ENCODE data around the gene CRYBG2. TPM values are rescaled to one million over a fixed set of nuclear protein-coding genes. Genes with fewer than 3 reads are reported as not detected.

CRYBG2 gene
- total RNA-seq, 1 donor from 2014 or later = 18.6 TPM

GRCh38 chr1:26281091-26281958 is 72.6 kb downstream of the CRYBG2 start:
- DNase-seq (ENCODE audit: low read depth) = no peak
- H3K36me3 ChIP-seq (ENCODE audit: control insufficient read depth, insufficient read depth, low read length) = no peaks in the 10 kb centered on the region

GRCh38 chr1:26280333-26281042 is 73.4 kb downstream of the CRYBG2 start:
- H3K4me3 ChIP-seq (ENCODE audit: low read depth, low read length) = peak overlapping the region; percentile 77
- DNase-seq (ENCODE audit: low read depth) = no peak
- no peak for TF ChIP-seq CTCF (IDR thresholded peaks at IDR 0.05; ENCODE audit: insufficient read depth, low read length, poor library complexity, severe bottlenecking)
- H3K27me3 ChIP-seq (ENCODE audit: control insufficient read depth, insufficient read depth, low read length) = no peaks in the 10 kb centered on the region
- no peaks in the 10 kb centered on the region for H3K36me3 ChIP-seq (ENCODE audit: control insufficient read depth, insufficient read depth, low read length)

More at GRCh38 chr1:26281091-26281958, 72.6 kb downstream of the CRYBG2 start:
- TF ChIP-seq CTCF (IDR thresholded peaks at IDR 0.05; ENCODE audit: insufficient read depth, low read length, poor library complexity, severe bottlenecking) = no peak
- no peaks in the 10 kb centered on the region for H3K27me3 ChIP-seq (ENCODE audit: control insufficient read depth, insufficient read depth, low read length)
- H3K4me3 ChIP-seq (ENCODE audit: low read depth, low read length) = peak overlapping the region; percentile 77

GRCh38 chr1:26279456-26280332 is 74.2 kb downstream of the CRYBG2 start, which contains the start of gene SH3BGRL3:
TSS of gene SH3BGRL3 (plus strand) at chr1:26280086. CDS start at chr1:26280156, 70 bp downstream.
- H3K4me3 ChIP-seq (ENCODE audit: low read depth, low read length) = peak within 1 kb of the TSS; percentile 77
- peak; percentile 67 for TF ChIP-seq CTCF (IDR thresholded peaks at IDR 0.05; ENCODE audit: insufficient read depth, low read length, poor library complexity, severe bottlenecking)
- DNase-seq (ENCODE audit: low read depth) = no peak
- H3K36me3 ChIP-seq (ENCODE audit: control insufficient read depth, insufficient read depth, low read length) = no peaks in the 10 kb centered on the region
- no peaks in the 10 kb centered on the region for H3K27me3 ChIP-seq (ENCODE audit: control insufficient read depth, insufficient read depth, low read length)

- DNase-seq (ENCODE audit: low read depth) = no peak
- Histone ChIP-seq H3K4me3 (ENCODE audit: low read depth, low read length) (peak overlapping the region; percentile 77), H3K36me3 (ENCODE audit: control insufficient read depth, insufficient read depth, low read length) (no peaks in the 10 kb centered on the region), H3K27me3 (ENCODE audit: control insufficient read depth, insufficient read depth, low read length) (no peaks in the 10 kb centered on the region)
- TF ChIP-seq CTCF (IDR thresholded peaks at IDR 0.05; ENCODE audit: insufficient read depth, low read length, poor library complexity, severe bottlenecking) = no peak
These were observed 75.0 kb downstream of the CRYBG2 start for GRCh38 chr1:26278724-26279455.

GRCh38 chr1:26278303-26278702 is 75.6 kb downstream of the CRYBG2 start:
- no peak for TF ChIP-seq CTCF (IDR thresholded peaks at IDR 0.05; ENCODE audit: insufficient read depth, low read length, poor library complexity, severe bottlenecking)
- no peak overlapping the region for H3K4me3 ChIP-seq (ENCODE audit: low read depth, low read length)
- no peaks in the 10 kb centered on the region for H3K36me3 ChIP-seq (ENCODE audit: control insufficient read depth, insufficient read depth, low read length)
- DNase-seq (ENCODE audit: low read depth) = no peak
- no peaks in the 10 kb centered on the region for H3K27me3 ChIP-seq (ENCODE audit: control insufficient read depth, insufficient read depth, low read length)

Measured in kidney epithelial cell (primary cell).